Stimulated activated CD8-positive, alpha-beta memory T cell treated with anti-CD3 and anti-CD28 coated beads, Interleukin-2, amount 100 ng/mL, for 48 hours (primary cell): ENCODE results near the gene LAP3.

Source experiments
- DNase-seq, 2 donors: peaks; one replicate each; pipeline ENCODE4 v3.0.0-alpha.2; 2020; ENCODE audit warnings: low read depth in 2 of 2

LAP3 gene

DNA sequence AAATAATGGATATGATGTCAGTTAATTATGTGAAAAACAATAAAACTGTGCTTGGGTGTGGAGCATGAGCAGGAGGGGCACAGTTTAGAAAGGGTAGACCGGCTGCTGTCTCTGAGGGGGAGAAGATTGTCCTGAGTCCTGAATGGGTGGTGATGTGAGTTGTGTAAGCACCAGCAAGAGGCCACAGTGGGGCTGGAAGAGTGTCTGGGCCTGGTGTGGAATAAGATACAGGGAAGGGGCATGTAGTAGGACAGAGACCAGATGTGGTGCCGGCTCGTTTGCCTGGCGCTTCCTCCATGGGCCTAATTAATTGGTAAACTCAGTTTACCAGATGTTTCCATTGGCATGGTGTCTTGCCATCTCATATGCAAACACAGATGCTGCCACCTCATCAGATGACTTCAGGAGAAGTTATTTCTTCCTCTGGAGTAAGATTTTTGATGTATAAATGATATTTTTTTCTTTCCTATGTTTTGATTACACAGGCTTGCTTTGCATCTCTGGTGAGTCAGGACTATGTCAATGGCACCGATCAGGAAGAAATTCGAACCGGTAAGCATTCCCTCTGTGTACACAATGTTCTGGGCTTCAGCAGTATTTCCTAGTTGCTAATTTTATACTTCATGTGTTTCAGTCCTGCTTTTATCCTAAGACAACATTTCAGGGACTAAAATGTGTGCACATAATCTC is 42.6 kb downstream of the LAP3 start:
- no peak for DNase-seq

DNA sequence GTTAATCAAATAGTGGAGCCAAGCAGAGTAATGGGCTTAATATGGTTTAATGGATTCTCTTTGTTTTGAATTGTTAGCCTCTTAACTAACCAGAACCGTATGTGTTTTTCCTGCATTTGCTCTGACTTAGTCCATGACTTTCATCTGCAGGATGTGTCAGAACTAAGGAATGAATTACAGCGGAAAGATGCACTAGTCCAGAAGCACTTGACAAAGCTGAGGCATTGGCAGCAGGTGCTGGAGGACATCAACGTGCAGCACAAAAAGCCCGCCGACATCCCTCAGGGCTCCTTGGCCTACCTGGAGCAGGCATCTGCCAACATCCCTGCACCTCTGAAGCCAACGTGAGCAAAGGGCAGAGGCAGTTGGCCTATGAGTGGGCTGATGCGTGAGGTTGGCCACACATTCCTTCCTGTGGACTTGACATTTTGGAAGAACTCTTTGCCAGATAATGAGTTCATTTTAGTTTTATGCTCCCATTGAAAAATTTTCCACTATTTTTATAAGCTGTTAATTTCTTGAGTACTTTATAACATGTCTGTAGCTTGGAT is 46.5 kb downstream of the LAP3 start:
- no peak for DNase-seq

DNA sequence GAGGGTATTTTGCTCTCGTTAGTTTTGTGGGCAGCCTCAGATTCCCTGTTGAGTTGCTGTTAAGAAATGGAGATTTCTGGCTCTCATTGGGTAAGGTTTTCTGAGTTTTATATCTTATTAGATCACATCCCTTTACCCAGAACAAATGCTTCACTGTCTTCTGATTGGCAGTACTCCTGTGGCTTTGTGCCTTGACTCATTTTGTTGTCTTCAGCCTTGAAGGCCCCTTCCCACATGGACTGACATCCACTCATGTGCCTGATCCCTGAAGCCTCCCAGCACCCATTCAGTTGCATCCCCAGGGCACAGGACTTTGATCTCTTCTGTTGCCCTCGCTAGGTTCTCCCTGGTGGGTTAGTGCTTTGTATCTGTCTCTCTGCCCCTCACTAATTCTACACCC is 47.8 kb downstream of the LAP3 start:
- no peak for DNase-seq

DNA sequence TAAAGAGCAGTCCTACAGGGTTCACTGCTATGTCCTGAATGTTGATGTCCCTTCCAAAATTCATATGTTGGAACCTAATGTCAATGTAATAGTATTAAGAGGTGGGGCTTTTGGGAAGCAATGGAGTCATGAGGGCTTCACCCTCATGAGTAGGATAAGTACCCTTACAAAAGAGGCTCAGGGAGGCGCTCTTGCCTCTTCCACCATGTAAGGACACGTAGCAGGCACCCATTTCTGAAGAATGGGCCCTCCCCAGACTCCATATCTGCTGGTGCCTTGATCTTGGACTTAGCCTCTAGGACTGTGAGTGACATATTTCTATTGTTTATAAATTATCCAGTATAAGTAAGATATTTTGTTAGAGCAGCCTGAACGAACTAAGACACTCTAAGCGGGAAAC is 53.2 kb downstream of the LAP3 start:
- DNase-seq: no peak

DNA sequence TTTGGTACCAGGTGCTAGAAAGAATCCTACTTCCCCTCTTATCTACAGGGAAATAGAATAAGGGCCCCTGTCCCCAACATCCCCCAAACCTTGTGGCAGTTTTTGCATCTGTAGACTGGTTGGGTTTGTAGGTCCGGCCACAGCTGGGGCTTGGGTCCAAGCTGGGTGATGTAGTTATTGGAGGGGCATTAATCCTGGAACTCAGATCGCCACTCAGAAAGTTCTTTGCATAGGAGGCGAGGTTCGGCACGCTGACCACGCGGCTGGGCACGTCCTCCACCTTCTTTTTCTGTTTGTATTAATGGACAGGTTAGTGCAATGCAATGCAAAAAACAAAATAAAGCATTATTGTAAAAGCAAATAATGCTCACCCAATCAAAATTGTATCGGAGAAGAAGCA is 56.6 kb downstream of the LAP3 start:
- no peak for DNase-seq

DNA sequence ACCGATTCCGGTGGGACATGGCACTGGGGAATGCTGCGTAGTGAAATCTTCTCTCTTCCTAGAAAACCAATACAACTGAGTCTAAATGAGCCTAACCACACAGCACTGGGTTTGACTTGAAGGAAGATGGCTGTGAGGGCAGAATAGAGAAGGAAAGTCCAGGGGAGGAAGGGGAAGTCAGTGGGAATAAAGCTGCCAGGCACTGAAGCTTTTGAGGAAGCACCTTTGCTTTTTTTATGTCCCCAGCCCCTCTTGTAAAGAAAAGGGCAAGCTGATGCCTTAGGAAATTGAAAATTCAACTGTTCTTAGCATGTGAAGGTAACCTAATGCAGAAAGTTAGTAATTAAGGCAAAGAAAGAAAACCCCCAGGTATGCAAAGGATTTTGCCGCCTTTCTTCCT is 58.1 kb downstream of the LAP3 start:
- DNase-seq: no peak

DNA sequence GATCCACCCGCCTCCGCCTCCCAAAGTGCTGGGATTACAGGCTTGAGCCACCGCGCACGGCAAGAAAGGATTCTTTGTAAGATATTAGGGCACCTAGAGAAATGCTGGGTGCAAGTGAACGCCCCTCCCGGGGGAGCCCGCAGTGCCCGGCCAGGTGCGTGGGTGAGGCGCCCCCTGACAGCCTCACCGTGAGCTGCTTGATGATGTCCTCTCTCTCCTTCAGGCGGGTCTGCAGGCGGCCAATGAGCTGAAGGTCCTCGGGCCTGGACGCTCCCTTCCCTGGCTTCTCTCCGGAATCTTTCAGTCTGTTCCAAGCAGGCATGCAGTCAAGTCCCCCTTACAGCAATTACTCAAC is 59.3 kb downstream of the LAP3 start:
- no peak for DNase-seq

DNA sequence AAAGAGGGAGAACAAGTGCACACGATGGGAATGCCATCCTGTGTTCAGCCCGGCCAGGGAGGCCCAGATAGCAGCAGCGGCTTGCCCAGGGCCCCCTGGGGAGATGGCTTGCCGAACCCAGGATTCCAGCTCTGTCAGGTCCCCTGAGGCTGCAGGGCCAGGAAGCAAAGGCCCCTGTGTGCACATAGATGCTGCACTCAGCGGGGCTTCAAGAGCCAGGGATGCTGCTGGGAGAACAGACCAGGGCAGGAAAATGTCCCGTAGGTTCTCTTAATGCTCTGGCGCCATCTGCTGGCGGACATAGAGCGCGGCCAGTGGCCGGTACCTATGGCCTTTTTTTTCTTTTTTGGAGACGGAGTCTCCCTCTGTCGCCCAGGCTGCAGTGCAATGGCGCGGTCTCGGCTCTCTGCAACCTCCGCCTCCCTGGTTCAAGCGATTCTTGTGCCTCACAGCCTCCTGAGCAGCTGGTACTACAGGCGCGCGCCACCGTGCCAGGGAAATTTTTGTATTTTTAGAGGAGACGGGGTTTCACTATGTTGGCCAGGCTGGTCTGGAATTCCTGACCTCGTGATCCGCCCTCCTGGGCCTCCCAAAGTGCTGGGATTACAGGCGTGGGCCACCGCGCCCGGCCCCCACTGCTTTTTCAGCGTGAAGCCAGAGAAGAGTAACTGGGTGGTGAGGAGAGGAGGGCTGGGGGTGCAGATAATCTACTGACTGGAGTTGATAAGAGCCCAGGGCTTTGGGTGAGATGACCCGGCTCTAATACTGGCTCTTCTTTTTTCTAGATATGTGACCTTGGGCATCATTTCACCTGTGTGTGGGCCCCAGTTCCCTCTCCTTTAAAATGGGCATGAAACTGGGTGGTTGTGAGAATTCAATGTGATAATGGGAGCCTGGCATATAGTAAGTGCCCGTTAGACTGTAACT is 60.0 kb downstream of the LAP3 start:
- DNase-seq: peak; percentile 57 to 65

DNA sequence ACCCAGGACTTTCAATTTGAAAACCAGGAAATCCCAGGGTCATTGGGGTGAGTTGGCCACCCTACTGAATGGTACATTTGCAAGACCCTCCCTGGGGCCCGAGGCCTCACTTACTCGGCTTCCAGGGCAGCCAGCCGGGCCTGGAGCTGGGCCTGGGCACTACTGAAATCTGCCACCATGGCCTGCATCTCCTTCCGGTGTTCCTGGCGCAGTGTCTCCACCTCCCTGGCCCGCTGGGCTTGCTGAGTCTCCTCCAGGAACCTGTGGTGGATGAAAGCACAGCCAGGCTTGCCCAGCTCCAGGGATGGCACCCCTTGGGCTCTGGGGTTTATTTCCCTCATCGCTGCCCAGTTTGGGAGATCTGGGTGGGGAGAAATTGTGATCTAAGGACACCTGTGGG is 62.1 kb downstream of the LAP3 start:
- no peak for DNase-seq

DNA sequence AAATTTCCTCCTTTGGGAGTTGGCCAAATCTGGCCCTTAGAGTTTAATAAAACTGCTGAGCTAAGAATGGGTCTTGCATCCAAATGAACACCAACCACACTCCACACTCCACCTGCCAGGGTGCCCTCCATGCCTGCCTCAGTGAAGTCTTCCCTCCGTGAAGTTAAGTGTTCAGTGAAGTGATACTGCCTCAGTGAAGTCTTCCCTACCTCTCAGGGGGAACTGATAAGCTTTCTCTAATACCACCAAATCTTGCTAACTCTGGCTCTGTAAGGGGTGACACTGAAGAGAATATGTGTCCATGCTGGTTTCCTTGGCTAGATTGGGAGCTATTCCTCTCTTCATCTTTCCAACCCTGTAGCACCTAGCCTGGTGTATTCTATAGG is 65.4 kb downstream of the LAP3 start:
- DNase-seq: no peak

DNA sequence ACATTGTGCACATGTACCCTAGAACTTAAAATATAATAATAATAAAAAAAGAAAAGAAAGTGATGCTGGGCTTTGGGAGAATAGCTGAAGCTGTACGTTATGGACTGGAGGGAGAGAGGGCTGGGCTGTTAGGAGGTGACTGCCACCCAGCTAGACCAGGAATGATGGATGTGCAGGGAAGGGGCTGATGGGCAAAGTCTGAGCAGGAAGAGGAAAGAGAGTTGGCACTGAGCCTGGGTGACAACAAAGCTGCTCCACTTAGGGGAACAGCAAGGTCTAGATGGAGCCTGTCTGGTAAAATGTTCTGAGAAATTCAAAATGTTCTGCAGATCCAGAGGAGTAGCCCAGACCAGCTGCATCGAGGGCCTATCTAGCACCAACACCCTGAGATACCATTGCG is 69.7 kb downstream of the LAP3 start:
- DNase-seq: no peak

DNA sequence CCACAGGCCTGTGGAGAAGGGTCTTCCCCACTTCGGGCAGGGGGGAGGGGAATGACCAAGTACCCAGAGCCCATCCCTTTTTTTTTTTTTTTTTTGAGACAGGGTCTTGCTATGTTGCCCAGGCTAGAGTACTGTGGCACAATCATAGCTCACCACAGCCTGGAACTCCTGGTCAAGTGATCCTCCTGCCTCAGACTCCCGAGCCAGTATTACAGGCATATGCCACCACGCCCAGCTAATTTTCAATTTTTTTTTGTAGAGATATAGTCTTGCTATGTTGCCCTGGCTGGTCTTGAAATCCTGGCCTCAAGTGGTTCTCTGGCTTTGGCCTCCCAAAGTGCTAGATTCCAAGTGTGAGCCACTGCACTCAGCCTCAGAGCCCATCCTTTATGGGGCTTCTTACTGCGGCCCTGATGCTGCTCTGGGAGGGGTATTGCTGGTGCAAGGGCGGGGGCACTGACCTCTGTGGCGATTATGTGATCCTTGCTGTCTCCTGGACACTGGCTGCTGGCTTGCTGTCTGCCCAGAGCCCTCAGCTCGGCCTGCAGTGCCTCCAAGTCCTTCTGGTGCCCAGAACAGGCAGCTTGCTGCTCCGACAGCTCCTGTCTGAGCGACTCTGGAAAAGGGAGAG is 70.3 kb downstream of the LAP3 start:
- no peak for DNase-seq

DNA sequence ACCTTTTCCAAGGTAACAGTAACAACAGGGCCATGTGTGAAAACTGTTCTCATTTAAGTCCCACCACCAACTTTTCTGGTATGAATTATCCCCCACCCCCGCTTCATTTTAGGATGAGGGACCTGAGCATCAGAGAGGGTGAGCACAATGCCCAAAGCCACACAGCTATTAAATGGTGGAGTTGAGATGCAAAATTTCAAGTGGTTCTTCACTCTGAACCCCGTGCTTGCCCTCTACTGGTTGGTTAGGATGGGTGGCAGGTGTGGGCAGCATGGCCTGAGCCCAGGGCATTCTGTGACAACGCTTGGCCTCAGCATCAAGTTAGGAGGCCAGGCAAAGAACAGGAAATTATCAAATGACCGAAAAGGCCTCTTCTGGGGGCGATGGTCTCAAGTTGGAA is 70.9 kb downstream of the LAP3 start:
- no peak for DNase-seq

DNA sequence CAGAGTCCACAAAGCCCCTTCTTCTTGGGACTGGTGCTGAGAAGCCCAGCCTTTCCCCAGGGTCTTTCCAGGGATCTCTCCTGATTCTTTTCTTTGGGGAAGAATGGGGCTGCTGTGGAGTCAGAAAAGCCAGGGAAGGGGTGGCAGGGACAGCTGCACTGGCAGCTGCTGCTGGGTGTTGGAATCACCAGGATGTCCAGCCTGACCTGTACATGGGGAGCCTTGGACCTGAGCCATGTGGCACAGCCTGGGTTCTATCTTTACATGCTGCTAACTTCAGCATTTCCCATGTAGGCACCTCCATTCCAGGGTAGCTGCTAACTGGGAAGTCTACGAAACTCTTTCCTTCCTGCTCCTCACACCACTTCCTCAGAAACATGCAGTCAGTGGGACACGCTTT is 73.4 kb downstream of the LAP3 start:
- no peak for DNase-seq

DNA sequence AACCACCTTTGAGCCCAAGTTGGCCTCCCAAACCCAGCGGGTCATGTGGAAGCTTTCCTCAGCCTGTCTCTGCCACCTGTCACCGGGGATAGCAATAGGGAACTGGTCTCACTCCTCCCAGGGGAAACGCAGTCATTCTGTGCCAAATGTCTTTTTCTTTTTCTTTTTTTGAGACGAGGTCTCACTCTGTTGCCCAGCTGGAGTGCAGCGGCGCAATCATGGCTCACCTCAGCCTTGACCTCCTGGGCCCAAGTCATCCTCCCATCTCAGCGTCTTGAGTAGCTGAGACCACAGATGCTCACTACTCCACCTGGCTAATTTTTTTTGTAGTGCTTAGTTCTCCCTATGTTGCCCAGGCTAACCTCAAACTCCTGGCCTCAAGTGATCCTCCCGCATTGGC is 77.7 kb downstream of the LAP3 start:
- DNase-seq: no peak

DNA sequence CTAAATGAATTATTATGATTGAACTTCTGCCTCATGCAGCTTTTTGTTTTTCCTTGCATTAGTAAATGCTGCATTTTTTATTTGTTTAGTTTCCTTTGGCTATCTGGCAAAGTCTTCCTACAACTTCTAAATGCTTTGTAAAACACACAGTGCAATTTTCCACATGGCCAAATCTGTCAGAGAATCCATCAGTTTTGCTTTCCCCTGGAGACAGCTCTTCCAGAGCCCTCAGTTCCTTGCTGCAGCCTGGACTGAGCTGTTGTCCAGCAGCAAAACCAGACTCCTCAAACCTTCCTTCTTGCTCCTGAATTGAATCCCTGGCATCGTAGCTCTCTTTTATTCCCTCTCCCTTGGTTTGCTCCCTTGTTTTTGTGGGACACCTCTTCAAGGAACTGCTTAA is 80.1 kb downstream of the LAP3 start:
- no peak for DNase-seq
